GM19023 (cell line): ENCODE results near the gene PLEKHO1.
"Not testable (repeated sequence)": the region's sequence is repeated elsewhere in the genome, so short reads cannot be mapped to it uniquely, and the experiment has no call there.

Experiments used
- ATAC-seq: cut with Tn5 transposase; IDR thresholded peaks from one replicate; pipeline ENCODE4 v1.9.1; 2021; ENCODE audit warnings: mild to moderate bottlenecking, moderate library complexity; ENCODE audit not compliant: unreplicated experiment

The PLEKHO1 gene

GRCh38 chr1:150149271-150150132 is at the start of gene PLEKHO1:
Gene PLEKHO1, plus strand, starts transcription at chr1:150149916. Its CDS starts 342 bp downstream, at chr1:150150258.
- peak; percentile 51 for ATAC-seq

GRCh38 chr1:150102986-150103385 is 46.7 kb upstream of the PLEKHO1 start:
- no peak for ATAC-seq

- no peak for ATAC-seq
Measured at GRCh38 chr1:150106341-150106740, 43.4 kb upstream of the PLEKHO1 start.

GRCh38 chr1:150109586-150109985 is 40.1 kb upstream of the PLEKHO1 start:
- ATAC-seq = no peak

GRCh38 chr1:150110116-150110515 is 39.6 kb upstream of the PLEKHO1 start:
- ATAC-seq = no peak

GRCh38 chr1:150111670-150112069 is 38.0 kb upstream of the PLEKHO1 start:
- no peak for ATAC-seq

GRCh38 chr1:150115121-150115520 is 34.6 kb upstream of the PLEKHO1 start:
- ATAC-seq = no peak

- ATAC-seq = no peak
Measured at GRCh38 chr1:150118716-150119115, 31.0 kb upstream of the PLEKHO1 start.

GRCh38 chr1:150121236-150121862 is 28.4 kb upstream of the PLEKHO1 start:
- ATAC-seq = no peak

GRCh38 chr1:150126811-150127210 is 22.9 kb upstream of the PLEKHO1 start:
- no peak for ATAC-seq

- no peak for ATAC-seq
Measured at GRCh38 chr1:150127464-150127863, 22.3 kb upstream of the PLEKHO1 start.

- ATAC-seq = no peak
Measured at GRCh38 chr1:150127868-150128267, 21.8 kb upstream of the PLEKHO1 start.

GRCh38 chr1:150132372-150132771 is 17.3 kb upstream of the PLEKHO1 start:
- no peak for ATAC-seq

- ATAC-seq = no peak
Measured at GRCh38 chr1:150134537-150134936, 15.2 kb upstream of the PLEKHO1 start.

GRCh38 chr1:150135400-150135799 is 14.3 kb upstream of the PLEKHO1 start:
- ATAC-seq = not testable (repeated sequence)

GRCh38 chr1:150138044-150138443 is 11.7 kb upstream of the PLEKHO1 start:
- ATAC-seq = no peak

- ATAC-seq = no peak
Measured at GRCh38 chr1:150141452-150141851, 8.3 kb upstream of the PLEKHO1 start.

- ATAC-seq = no peak
Measured at GRCh38 chr1:150142083-150142482, 7.6 kb upstream of the PLEKHO1 start.

GRCh38 chr1:150144606-150145005 is 5.1 kb upstream of the PLEKHO1 start:
- ATAC-seq = no peak

GRCh38 chr1:150146016-150146415 is 3.7 kb upstream of the PLEKHO1 start:
- not testable (repeated sequence) for ATAC-seq

- no peak for ATAC-seq
Measured at GRCh38 chr1:150146849-150147542, 2.7 kb upstream of the PLEKHO1 start.

- ATAC-seq = no peak
Measured at GRCh38 chr1:150148837-150149270, 862 bp upstream of the PLEKHO1 start.
